GM12892 (cell line): ENCODE results near the gene TMEM121B.
"Not testable (repeated sequence)": the region's sequence is repeated elsewhere in the genome, so short reads cannot be mapped to it uniquely, and the experiment has no call there.

Experiments
- DNase-seq: peaks from one replicate; pipeline ENCODE4 v3.0.0; 2011; ENCODE audit not compliant: insufficient read length
- FAIRE-seq: peaks from 2 replicates; lab custom pipeline; 2011; peaks lifted over from hg19 to GRCh38; lab: Jason Lieb, UNC
- POLR2A ChIP-seq: IDR thresholded peaks from 2 replicates; pipeline ENCODE4 v1.6.1; 2011; ENCODE audit warnings: low read depth, low read length, control low read depth
- POLR2AphosphoS5 ChIP-seq: IDR thresholded peaks from 2 replicates; pipeline ENCODE4 v1.6.1; 2011; ENCODE audit warnings: low read depth, low read length, control low read depth
- TAF1 ChIP-seq: IDR thresholded peaks from 2 replicates; pipeline ENCODE4 v1.6.1; 2011; ENCODE audit warnings: low read depth, mild to moderate bottlenecking, control low read depth, low read length, borderline replicate concordance

TMEM121B gene

DNA sequence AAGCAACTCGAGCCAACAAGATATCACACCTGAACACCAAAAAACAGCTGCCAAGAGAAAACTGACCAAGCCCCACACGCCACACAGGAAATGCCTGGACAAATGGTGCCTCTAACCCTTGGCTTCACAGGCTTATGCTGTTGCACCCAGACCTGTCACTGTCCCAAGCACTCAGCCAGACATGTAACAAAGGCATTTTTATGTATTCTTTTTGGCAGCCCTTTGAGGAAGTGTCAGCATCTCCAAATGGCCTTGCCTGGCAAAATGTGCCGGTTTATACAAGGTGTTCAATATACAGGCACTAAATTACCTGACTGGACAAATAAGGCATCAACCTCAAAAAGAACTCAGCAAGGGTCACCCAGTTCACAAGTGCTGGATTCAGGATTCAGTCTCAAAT lies 31.8 kb upstream of the TMEM121B start:
- FAIRE-seq (no peak), DNase-seq (no peak)
- no peak for TF ChIP-seq TAF1
- TF ChIP-seq POLR2AphosphoS5, result no peak
- TF ChIP-seq POLR2A, result no peak

DNA sequence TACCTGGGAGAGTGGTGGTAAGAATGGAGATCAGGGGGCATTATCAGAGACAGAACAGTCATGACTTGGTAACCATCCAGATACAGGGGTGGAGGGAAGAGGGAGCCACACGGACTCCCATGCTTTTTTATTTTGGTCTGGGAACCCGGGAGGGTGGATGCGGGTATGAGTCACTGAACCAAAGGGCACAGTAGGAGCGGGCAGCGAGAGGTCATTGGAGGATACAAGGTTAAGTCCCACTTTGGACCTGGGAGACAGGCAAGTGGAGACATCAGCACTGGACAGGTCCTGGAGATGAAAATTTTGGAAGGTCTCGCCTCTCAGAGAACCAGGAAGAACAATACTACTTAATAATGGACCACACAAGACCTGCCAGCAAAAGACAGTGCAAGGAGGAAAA lies 31.2 kb upstream of the TMEM121B start:
- TF ChIP-seq POLR2A (no peak), POLR2AphosphoS5 (no peak), TAF1 (no peak)
- FAIRE-seq (no peak), DNase-seq (no peak)

DNA sequence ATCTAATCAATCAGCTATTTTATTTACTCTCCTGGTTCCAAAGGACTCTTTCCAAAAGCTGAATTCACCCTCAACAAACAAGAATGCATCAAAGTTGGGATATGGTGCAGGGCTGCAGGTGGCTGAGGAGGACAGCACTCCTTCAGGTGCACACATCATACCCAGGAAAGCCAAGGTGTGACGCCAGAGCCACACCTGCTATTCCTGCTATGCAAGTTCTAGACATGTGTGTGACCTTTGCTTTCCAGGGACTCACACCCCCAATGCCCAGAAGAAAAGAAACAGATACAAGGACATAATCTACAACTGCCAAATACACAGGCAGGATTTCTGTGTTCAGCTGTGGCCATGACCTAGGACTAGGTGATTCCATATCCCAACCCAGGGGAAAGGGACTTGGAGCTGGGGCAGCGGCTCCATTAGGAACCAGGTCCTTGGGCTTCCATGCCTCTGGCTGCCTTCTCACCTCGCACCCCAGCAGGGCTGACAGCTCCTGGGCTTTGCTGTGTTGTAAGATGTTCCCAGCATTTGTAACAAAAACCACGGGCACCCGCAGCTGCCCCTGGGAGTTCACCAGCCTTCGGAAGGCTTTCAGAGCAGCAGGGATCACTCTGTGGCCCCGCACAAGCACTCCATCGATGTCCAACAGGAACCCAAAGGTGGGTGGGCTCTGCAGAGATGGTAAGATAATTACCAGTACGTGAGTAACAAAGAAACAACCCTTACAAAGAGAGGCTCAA lies 28.1 kb upstream of the TMEM121B start:
- DNase-seq (no peak), FAIRE-seq (no peak)
- no peak for TF ChIP-seq POLR2A
- no peak for TF ChIP-seq POLR2AphosphoS5
- no peak for TF ChIP-seq TAF1

DNA sequence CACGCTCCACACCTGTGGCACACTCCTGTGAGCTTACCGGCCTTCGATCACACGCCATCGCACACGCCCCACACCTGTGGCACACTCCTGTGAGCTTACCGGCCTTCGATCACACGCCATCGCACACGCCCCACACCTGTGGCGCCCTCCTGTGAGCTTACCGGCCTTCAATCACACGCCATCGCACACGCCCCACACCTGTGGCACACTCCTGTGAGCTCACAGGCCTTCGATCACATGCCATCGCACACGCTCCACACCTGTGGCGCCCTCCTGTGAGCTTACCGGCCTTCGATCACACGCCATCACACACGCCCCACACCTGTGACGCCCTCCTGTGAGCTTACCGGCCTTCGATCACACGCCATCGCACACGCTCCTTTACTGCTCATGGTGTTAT lies 26.3 kb upstream of the TMEM121B start:
- not testable (repeated sequence) for DNase-seq, FAIRE-seq

DNA sequence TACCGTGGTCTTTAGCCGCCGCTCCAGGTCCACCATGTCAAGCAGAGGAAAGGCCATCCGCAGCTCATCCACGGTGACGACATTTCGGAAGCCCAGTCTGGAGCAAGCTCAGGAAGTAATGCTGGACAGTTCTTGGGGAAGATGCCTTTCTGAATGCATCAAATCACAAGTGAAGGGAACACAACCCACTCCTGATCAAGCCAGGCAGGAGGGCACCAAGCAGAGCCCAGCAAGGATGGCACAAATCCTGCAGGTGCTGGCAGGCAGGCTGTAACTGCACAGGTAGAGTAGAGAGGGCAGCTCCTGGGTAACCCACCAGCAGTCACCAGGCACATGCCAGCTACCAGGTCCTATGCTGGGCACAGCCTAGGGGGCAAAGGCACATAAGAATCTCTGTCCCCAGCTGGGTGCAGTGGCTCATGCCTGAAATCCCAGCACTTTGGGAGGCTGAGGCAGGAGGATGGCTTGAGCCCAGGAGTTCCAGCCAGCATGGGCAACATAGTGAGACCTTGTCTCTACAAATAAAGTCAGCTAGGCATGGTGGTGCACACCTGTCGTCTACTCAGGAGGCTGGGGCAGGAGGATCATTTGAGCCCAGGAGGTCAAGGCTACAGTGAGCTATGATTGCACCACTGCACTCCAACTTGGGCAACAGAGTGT lies 24.0 kb upstream of the TMEM121B start:
- FAIRE-seq (no peak), DNase-seq (no peak)
- TF ChIP-seq POLR2AphosphoS5 (no peak), POLR2A (no peak), TAF1 (no peak)

DNA sequence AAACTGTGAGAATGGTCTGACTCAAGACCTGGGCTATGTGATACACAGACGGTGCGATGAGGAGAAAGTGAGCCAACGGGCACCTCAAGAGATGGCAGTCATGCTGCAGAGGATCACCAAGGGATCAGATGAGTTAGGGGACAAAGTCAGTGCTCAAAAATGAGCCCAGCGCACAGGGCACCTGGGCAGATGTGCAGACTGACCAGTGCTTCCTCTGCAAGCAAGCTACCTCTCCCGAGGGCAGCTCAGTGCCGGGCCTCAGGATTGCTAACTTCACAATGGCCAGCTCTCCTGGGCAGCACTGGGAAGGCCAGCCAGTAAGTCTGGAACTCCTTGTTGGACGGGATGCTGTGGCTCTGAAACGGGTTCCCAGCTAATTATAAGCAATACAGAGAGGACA lies 22.7 kb upstream of the TMEM121B start:
- DNase-seq (no peak), FAIRE-seq (no peak)
- TF ChIP-seq POLR2A (no peak), POLR2AphosphoS5 (no peak), TAF1 (no peak)

DNA sequence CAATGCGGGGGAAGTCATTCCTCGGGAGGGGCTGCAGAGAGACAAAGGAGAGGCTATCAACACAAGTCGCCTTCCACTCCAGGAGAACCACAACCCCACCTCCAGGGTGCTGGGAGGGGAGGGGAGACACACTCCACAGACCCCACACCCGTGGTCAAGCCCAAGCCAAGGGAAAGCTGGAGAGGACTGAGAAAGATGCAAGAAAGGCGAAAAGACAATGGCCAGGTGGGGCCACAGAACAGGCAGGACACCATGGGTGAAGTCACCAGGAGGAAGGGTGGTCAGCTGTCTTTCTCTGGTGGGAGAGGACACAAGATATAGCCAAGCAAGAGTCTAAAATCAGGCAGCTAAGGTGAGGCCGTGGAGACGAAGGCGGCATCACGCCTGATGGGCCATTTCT lies 21.9 kb upstream of the TMEM121B start:
- DNase-seq (no peak), FAIRE-seq (no peak)
- no peak for TF ChIP-seq POLR2AphosphoS5
- no peak for TF ChIP-seq POLR2A
- TF ChIP-seq TAF1, result no peak

DNA sequence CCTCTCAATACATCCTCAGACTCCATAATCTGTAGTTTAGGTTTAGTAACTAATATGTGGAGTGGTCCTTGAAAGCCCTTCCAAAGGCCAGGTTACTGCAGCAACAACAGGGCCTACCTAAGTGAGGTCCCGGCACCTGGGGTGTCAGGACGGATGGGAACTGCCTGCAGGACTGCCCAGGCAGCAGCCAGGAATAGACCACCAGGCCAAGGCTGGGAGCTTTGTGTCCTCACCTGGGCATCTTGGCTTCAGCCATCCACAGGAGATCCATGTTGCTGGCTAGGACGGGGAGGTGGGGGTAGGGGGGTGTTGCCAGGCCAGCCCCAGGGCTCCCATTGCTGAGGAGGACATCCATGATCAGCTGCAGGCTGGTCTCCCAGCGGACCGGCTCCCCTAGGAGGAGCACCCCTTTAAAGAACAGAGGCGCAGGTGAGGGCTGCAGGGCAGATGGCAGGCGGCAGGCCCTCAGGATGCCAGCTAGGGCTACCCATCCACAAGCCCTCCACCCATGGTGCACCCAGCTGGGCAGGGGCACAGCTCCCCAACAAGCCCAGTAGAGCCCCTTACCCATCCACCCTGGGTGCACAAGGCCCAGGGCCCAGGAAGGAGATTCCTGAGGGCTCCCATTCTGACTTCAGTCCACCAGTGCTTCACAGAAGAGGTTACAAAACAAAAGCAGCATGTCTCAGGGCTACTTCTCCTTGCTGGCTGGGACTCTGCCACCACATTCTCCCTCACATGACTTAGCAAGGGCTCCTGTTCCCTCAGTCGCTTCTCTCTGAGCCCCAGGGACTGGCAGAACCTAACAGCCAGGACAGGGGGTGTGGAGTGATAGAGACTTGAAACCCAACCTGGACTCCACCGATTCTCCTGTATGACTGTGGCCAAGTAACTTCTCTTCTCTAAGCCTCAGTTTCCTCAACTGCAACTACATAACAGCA lies 19.9 kb upstream of the TMEM121B start:
- no peak for FAIRE-seq
- TF ChIP-seq POLR2A (no peak), TAF1 (no peak)
- no peak for DNase-seq

DNA sequence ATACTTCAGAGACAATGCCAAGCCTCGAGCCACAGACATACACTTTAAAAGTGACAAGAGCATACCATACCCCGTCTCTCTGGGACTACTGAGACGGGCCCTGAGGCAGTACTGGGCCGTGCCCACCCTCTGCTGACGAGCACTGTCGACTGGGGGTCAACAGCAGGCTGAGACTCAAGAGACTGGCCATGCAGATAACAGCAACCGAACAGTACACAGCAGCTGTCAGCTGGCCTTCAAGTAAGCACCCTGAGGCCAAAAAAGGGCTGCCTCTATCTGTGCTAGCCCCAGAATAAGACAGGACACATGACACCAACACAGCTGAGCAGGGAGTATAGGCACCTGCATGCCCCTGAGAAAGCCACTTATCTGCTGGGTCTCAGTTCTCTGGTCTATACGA lies 18.9 kb upstream of the TMEM121B start:
- TF ChIP-seq POLR2AphosphoS5, result no peak
- no peak for TF ChIP-seq TAF1
- TF ChIP-seq POLR2A, result no peak
- DNase-seq (no peak), FAIRE-seq (no peak)

DNA sequence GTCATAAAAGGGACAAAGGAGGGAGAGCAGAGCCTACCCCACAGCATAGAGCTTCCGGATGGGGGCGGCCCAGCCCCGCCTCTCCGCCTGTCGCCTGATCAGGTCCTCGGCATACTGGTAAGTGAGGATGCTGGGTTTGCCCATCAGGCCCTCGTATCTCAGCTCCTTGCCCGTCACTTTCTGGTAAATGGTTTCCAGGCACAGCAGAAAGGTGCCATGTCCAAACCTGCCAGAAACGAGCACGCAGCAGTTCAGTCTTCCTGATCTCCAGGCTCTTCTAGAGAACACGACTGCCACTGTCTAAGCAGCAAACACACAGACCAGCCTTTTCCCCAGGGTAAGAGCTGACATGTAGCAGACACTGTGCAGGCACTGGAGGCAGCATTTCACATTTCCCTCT lies 17.4 kb upstream of the TMEM121B start:
- DNase-seq, result no peak
- TF ChIP-seq TAF1 (no peak), POLR2AphosphoS5 (no peak), POLR2A (no peak)
- no peak for FAIRE-seq

DNA sequence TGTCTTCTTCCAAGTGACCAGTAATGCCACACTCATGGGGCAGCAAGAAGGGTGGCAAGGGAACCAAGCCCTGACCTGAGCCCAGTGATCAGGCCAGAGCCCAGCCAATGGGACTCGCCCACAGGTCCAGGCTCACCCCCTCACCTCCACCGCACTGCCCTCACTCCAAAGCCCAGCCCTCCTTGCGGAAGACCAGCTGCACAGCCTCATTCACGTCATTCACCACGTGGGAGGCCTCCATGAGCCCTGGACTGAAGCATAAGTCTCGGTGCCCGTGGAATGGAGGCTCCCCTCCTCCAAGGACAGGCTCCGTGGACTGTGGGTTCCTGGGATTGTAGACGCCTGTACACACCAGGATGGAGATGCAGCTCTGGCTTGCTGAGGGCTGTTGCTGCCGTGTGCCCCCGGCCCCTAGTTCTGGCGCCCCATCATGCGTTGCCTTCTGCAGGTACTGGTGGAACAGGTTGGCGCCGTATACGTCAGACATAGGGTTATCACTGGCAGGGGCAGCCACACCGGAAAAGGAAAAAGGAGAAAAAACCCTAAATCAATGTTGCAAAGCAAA lies 16.8 kb upstream of the TMEM121B start:
- DNase-seq (no peak), FAIRE-seq (no peak)
- TF ChIP-seq TAF1 (no peak), POLR2A (no peak), POLR2AphosphoS5 (no peak)

DNA sequence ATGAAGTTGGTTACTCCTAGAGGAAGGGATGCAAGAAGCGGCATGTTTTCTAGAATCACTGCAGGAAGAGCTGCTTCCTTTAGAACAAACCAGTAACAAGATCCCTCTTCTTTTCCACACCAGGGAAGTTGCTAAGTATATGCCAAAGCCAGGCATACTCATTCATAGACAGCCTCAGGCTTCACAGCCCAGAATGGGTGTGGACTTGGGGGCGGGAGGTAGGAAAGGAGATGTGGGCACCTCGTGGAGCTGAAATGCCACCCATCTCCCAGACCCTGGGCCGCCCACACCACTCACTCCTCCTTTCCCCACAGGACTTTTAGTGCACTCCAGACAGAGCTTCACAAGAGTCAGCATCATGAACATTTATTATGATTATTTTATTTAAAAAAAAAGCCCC lies 16.0 kb upstream of the TMEM121B start:
- DNase-seq (no peak), FAIRE-seq (no peak)
- TF ChIP-seq TAF1 (no peak), POLR2AphosphoS5 (no peak), POLR2A (no peak)
